HG02678 (cell line): ENCODE results near the gene DPH6.

ENCODE experiments used
- ATAC-seq: cut with Tn5 transposase; IDR thresholded peaks from one replicate; pipeline ENCODE4 v1.9.1; 2021; ENCODE audit warnings: mild to moderate bottlenecking, moderate library complexity; ENCODE audit not compliant: unreplicated experiment

Gene DPH6

DNA sequence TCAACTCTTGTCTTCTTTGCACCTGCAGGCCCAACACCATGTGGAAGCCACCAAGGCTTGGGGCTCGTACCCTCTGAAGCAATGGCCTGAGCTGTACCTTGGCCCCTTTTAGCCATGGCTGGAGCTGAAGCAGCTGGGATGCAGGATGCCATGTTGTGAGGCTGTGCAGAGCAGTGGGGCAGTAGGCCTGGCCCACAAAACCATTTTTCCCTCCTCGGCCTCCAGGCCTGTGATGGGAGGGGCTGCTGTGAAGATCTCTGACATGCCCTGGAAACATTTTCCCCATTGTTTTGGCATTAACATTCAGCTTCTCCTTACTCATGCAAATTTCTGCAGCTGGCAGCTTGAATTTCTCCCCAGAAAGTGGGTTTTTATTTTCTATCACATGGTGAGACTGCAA is 58.5 kb downstream of the DPH6 start:
- no peak for ATAC-seq

DNA sequence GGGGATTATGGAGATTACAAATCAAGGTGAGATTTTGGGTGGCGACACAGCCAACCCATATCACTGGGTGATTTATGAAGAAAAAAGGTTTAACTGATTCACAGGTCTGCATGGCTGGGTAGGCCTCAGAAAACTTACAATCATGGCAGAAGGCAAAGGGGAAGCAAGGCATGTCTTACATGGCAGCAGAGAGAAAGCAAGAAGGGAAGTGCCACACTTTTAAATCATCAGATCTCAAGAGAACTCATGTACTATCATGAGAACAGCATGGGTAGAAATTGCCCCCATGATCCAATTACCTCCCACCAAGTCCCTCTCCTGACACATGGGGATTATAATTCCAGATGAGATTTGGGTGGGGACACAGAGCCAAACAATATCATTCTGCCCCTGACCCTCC is 59.7 kb downstream of the DPH6 start:
- ATAC-seq: no peak

DNA sequence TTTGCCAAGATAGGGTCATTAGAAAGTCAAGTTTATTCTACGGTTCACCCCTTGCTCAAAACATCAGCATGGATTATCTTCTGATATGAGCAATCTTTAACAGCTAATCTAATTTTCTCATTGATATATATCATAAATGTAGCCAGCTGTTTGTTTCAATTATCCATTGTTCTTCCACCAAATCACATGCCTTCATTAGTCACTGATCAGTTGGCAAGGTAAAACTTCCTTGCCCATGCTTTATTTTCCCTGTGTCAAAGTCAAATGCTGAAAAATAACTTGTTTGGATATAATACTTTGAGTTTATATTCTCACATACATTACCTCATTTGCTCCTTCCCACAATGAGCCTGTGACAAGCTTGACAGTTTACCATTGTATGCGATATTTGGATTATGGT is 60.6 kb downstream of the DPH6 start:
- ATAC-seq: no peak

DNA sequence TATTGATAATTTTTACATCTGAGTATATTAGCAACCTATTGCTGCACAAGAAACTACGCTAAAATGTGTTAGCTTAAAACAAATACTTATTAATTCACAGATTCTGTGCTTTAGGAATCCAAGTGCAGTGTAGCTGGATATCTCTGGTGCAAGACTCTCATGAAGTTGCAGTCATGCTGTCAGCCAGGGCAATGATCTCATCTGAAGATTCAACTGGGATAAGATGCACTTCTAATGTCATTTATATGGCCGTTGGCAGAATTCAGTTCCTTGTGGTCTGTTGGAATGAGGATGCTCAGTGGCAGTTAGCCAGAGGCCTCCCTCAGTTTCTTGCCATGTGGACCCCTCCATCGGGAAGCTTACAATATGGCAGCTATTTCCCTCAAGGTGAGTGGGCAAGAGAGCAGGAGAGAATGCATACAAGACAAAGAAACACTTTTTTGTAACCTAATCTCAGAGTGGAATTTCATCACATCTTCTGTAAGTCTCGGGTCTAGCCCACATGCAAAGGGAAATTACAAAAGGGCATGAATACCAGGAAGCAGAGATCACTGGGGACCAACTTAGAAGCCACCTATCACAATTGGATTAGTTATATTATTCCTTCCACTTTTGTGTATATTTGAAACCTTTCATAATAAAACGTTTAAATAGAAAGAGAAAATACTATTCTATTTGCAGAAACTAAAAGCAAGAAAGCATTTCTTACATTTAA is 61.6 kb downstream of the DPH6 start:
- no peak for ATAC-seq

DNA sequence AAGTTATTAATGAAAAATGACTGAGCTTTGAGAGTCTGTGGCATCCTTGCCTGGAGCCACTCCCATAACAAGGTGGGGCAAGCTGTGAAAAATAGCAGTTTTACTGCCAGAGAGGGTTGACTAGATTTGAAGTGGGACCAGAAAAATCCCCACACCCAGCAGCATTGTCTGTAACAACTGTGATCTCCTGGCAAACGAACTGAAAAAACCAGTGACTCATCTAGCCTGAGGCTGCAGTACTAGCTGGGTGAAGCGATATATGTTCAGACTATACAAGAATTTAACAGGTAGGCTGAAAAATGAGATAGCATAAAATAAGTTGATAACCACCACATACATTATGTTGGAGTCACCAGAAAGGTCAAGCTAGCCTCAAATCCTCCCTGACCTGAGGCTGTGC is 64.0 kb downstream of the DPH6 start:
- no peak for ATAC-seq

DNA sequence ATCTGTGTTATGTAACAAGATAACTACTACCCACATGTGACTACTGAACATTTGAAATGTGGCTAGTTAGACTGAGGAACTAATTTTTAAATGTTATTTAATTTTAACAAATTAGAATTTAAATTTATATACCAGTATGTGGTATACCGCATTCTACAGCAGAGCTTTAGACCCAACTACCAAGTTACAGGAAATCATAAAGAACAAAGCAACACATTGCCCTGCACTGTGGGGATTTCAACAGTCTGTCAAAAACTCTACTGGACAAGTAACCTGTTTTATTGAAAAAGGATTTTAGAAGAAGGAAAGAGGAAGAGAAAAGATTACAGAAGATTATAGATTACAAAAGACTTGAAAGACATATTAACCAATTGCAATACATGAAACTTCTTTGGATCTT is 64.9 kb downstream of the DPH6 start:
- no peak for ATAC-seq

DNA sequence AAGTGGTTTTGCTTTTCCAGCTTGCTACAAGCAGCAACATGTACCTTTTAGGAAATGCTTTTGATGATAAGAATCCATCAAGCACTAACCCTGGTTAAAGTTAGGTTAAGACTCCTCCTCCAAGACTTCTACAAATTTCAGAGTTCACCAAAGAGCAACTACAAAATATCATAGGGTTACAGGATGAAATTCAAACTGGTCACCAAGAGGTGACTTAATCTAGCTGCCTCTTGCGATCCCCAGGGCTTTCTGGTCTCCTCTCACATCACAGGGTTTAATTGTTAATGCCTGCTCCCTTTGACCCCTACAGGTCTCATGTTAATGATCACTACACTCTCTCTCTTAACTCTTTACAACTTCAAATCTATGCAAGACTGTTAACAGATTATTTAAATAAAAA is 66.5 kb downstream of the DPH6 start:
- ATAC-seq: no peak

DNA sequence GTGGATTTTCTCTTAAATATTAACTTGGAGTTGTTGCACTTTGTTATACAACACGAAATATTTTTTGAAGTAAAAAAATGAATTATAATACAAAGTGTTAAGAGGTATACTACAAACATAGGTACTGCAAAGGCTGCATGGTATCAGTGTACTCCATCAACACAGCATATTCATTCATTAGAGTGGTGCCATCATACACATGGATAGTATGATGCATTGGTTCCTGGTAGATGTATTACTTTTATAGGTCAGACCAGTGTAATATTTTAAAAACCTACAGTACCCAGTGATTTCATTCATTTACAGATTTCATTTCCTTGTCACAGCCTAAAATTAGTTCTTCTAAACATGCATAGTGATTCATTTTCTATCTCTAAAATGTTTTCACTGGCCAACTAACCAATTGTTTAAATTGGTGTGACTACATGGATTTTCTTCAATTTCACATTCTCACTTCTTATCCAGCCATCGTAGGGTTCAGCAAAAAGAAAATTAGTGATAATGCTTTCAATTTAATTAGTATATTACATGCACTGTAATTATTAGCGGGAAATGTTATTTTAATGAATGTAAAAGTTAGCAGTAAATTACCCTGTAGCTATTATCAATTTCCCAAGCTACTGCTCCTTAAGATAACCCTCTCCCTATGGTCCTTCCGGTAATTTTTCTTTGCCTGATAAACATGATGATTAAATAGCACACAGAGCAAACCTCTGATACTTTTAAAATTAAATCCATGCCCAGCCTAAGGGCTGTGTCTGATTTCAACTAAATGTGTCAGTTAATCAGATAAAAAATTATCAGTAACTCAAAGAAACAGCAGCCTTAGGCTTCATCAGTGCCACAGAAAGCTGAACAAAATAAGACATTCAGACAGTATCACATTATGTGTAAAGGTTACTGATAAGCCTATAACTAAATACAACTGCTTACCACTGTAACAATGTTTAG is 68.4 kb downstream of the DPH6 start:
- no peak for ATAC-seq

DNA sequence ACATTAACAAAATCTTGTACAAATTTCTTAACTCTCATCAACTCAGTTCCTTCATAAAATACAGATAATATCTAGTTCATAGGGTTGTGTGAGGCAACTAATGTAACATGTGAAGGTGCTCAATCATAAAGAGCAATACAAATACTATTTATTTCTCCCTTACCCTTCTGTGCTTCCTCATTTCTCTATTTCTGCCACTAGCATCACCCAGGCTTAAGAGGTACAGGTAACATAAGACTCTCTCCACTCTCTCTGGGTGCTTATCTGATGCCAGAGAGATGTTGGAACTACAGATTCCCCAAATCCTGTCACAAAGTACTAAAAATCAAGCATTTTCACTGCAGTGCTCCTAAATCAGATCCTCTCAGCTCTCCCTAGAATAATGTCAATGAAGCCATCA is 74.9 kb downstream of the DPH6 start:
- ATAC-seq: no peak

DNA sequence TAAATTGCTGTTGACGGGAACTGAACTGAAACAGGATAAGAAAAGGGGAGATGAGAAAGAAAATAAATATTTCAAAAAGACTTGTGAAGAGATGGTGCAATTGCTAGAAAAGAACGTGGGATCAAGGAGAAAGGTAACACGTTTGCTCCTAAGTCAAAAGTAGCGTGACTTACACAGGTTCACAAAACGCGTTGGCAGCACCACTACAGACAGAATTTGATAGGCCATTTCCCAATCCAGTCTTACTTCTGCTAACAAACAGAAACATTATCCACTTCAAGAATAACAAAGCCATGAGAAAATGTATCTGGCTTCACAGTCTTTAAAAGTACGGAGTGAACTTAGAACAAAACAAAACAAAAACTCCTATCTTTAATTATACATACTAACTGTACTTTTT is 75.5 kb downstream of the DPH6 start:
- ATAC-seq: no peak

DNA sequence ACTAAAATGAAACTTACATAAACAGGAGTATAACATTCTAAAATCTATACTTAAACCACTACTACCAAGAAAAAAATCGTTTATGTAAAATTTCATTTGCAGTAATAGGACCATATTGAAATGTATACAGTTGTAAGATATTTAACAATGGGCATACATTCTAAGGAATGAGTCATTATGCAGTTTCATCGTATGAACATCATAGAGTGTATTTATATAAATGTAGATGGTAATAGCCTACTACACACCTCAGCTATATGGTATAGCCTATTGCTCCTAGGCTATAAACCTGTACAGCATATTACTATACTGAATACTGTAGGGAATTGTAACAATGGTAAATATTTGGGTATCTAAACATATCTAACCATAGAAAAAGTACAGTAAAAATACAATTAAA is 79.5 kb downstream of the DPH6 start:
- no peak for ATAC-seq

DNA sequence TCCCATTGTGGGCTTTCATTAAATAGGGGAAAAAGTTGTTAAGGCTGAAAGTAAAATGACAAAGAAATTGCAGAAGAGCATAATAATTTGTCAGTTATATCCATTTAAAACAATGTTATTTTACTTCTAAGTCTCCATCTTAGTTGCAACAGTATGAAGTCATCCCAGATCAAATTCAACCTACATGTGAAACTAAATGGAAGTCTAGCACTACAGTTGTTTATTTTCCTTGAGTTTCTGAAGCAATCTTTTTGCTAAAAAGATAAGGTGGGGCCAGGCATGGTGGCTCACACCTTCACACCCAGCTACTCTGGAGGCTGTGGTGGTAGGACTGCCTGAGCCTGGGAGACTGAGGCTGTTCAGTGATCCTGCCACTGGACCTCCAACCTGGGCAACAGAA is 80.2 kb downstream of the DPH6 start:
- ATAC-seq: no peak

DNA sequence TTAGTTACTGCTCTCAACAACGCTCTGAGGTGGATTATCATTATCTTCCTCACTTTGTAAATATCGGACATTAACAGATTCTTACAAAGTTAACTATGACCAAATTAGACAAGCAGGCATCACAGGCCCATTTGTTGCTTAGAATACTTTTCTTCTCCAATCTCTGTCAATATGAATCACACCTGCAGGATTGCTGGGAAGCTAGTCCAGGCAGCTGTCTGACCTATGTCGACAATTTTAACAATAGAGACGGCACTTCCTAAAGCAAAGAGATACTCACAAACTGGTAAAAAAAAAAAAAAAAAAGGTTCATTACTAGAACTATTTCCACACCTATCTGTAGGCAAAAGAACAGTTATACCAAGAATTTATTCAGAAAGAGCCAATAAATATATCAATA is 85.3 kb downstream of the DPH6 start:
- no peak for ATAC-seq

DNA sequence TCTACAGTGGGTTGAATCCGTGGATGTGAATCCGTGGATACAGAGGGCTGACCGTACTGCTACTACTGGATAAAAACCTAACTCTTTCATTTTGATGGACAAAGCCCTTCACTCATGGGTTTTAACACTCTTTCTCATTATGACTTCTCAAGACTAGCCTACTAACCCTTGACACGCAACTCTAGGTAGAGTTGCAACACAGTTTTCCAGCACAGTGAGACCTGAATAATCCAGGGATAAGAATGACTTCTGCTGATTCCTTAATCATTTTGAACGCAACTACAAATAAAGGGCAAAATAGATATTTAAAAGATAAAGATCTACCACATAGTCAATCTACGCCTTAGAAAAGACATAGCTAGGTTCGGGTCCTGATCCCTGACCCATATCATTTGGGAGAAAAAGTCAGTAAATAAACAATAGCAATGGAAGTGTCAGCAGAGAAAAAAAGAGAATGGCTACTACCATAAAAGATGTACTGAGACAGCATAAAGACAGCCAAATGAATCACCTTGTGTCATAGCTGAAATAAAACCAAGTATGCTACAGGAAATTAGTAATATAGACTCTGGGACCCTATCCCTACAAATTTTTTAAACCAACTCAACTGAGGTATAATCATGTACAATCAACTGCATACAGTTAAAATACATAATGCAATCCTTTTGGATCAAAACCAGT is 87.6 kb downstream of the DPH6 start:
- ATAC-seq: no peak

DNA sequence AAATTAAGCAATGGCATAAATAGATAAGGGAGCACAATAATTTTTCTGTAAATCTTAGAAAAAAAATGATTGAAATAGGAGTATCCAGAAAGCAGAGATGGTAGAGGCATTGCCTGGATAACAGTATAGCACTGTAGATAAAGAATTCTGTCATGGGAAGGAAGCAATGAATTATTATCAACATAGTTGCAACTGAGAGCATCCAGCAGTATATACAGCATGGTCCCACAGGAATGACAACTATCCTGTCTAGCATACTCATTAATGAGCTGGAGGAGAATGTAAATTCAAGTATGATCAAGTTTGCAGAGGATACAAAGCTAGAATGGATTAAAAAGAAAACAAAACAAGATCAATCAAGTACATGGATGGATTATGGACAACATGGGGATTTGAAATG is 90.8 kb downstream of the DPH6 start:
- no peak for ATAC-seq

DNA sequence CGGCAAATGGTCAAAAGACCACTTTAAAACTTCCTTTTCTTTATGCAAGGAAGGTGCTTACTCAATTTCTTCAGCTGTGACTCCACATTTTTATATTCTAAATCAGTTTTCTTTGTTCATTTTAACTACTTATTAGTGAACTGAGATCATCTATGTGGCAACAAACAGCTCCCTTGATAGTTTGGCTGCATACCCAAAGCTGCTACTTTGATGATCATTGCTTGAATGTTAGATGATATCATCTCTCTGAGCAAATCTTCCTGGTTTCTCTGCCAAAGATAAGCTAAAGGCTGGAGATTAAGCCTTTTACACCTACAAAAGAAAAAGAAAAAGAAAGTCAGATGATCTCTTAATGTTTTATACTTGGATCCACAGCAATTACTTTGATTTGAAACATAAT is 95.5 kb downstream of the DPH6 start:
- ATAC-seq: no peak

DNA sequence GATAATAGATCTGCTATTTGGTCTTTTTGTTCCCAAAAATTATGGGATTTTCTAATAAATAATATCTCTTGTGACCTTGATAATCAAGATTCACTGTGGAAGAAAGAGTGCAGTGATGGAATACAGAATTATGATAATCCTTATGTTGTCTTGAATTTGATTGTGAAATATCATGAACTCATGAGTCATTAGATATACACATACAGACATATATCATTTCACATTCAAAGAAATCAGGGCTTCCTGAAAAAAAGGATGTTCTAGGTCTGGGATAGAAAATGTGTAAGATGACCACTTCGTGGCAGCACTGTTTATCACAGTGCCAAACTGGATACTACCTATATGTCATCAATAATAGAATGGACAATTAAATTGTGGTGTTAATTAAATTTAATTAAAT is 97.7 kb downstream of the DPH6 start:
- no peak for ATAC-seq

DNA sequence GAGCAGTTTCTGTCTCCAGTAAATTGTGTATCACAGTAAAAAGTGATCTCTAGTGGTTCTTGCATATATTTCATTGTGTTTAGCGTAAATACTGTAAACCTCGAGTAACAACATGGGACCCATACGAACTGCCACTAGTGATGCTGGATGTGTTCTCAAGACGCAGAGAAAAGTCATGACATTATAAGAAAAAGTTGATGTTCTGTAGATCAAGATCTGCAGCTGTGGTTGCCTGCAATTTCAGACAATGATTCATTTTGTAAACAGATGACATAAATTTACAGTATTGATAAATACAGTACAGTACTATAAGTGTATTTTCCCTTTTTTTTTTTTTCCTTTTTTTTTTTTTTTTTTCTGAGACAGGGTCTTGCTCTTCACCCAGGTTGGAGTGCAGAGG is 100.1 kb downstream of the DPH6 start:
- ATAC-seq: no peak

DNA sequence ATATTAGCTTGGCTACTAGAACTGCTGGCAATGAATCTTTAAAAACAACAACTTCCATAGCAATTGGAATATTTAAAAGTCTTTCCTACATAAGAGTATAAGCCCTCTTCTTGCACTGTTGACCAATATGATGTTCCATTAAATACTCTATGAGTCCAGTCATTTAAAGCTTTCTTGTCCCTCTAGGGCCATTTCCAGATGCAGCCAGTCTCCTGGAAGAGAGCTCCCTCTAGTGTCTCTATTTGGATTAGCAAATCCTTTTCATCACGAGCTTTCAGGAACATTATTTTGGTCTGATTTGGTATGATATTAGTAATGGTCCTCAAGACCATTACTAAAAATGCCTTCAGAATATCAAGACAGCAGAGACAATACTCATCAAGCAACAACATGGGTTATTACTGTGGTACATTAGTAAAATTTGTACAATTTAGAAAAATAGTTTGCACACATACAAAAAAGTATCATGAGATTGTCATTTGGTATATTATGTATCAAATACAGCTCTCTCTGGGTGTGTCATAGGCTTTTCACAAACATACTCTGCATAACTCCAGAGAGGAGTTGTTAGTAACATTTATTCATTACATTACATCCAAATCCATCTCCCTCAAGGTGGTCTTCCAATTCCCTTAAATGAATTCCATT is 101.3 kb downstream of the DPH6 start:
- no peak for ATAC-seq

DNA sequence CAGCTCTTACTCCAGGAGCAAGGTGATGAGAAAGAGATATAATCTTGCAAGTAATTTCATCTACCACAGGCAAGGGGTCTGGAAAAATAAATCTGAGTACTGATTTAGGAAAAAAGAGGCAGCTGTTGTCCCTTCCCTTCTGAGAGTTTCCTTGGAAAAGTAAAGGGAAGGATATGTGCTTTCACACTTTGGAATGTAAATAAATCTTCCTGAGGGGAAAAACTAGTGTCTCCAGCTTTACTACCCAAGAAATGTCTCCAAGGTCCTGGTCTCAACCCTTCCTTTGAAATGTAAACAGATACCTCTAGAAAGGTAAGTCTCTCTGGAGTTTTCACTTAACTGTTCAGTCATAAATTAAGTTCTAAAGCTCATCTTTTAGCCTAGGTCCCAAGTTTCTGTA is 102.6 kb downstream of the DPH6 start:
- no peak for ATAC-seq

DNA sequence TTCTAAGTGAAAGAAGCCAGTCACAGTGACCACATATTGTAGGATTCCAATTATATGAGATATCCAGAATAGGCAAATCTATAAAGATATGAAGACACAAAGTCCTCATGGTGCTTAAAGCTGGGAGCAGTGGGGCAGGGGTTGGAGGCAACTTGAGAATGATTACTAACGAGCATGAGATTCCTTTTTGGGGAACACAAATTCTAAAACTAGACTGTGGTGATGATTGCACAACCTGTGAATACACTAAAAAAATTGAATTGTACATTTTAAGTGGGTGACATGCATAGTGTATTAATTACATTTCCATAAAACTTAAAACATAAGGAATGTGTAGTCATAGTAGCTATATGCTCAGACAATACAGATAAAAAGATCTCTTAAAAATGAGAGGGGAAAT is 103.2 kb downstream of the DPH6 start:
- no peak for ATAC-seq
